Right renal pelvis (tissue), 4 donors: Measurements from ENCODE around the gene WDR38. TPM values are rescaled to one million over a fixed set of nuclear protein-coding genes. Genes with fewer than 3 reads are reported as not detected.

Experiments
- DNase-seq, 4 donors: peaks; one replicate each; pipeline ENCODE4 v3.0.0-alpha.2; 2013; ENCODE audit warnings: low read depth in 4 of 4, low spot score in 3 of 4, missing footprints in 1 of 4
- polyA plus RNA-seq, 4 donors: library from polyadenylated mRNA; unstranded; fragments of 120-200 nt; gene quantifications; one replicate each; pipeline ENCODE4 v1.2.1, GENCODE V29; 2013; ENCODE audit not compliant: insufficient read length in 4 of 4

Gene WDR38
- polyA plus RNA-seq, 4 donors = 0.27 to 0.48 (median 0.38) TPM

GRCh38 chr9:124878518-124878917, 25.3 kb downstream of the WDR38 start:
- DNase-seq = no peak

- DNase-seq = peak in 1 of 4 donors; percentile 53
Observed at GRCh38 chr9:124879226-124879625, 26.0 kb downstream of the WDR38 start.

GRCh38 chr9:124880501-124880900, 27.2 kb downstream of the WDR38 start:
- no peak for DNase-seq

GRCh38 chr9:124881138-124881743, 28.0 kb downstream of the WDR38 start:
- no peak for DNase-seq

- DNase-seq = no peak
Observed at GRCh38 chr9:124882231-124882630, 29.0 kb downstream of the WDR38 start.

- no peak for DNase-seq
Observed at GRCh38 chr9:124884376-124884775, 31.1 kb downstream of the WDR38 start.

DNA sequence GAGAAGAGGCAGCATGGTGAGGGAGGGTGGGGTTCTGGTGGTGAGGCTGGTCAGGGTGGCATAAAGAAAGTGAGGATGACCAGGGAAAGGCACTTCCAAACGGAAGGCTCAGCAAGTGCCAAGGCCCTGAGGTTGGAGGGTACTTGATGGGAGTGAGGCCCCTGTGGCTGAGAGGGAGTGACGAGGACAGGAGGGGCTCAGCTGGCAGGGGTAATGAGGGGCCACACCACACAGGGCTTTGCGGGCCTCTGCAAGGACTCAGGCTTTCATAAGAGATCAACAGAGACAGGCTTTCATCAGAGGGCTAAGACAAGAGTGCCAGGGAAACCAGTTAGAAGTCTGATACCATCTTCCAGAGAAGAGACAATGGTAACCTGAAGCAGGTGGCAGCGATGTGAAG, 32.3 kb downstream of the WDR38 start:
- no peak for DNase-seq

GRCh38 chr9:124886461-124886860, 33.2 kb downstream of the WDR38 start:
- no peak for DNase-seq

DNA sequence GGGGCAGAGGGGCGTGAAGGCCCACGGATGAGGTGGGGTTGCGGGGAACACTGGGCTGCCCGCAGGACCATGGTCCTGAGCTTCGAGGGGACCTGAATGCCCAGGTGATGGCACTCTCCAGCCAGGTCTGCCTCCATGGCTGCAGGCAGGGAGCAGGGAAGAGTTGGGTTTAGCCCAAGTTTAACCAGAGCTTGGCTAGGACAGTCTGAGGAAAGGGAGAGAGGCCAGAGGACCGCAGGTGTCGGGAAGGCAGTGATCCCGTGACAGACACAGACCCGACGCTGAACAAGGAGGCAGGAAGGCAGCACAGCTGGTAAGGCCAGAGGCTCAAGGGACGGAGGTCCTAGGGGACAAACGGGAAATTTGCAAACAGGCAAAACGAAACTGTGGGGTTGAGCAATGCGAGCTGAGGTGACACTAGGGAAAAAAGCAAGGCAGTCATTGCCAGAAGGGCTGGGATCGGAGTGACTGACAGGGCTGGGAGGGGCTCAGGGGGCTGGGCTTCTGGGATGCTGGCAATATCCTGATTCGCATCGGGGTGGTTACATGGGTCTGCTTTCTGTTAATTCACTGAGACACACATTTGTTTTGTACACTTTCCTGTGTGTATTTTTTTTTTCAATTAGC, 33.7 kb downstream of the WDR38 start:
- DNase-seq = no peak

- DNase-seq = no peak
Observed at GRCh38 chr9:124887832-124888231, 34.6 kb downstream of the WDR38 start.

DNA sequence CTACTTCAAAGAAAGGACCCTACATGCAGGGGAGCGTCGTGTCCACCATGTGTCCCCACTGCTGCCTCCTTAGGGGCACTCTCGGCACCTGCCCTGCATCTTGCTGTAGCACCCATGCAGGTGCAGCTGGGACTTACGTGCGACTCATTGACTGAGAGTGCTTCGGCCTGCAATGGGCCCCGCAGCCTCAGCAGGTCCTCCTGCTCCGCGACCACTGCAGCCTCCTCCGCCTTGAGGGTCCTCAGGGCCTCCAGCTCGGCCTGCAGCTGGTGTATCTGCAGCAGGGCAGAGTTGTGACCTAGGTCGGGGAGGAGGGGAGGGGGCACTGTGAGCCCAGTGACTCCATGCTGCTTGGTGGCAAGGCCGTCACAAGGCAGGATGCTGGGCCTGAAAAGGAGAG, 35.7 kb downstream of the WDR38 start:
- no peak for DNase-seq

GRCh38 chr9:124890179-124890578, 36.9 kb downstream of the WDR38 start:
- no peak for DNase-seq

DNA sequence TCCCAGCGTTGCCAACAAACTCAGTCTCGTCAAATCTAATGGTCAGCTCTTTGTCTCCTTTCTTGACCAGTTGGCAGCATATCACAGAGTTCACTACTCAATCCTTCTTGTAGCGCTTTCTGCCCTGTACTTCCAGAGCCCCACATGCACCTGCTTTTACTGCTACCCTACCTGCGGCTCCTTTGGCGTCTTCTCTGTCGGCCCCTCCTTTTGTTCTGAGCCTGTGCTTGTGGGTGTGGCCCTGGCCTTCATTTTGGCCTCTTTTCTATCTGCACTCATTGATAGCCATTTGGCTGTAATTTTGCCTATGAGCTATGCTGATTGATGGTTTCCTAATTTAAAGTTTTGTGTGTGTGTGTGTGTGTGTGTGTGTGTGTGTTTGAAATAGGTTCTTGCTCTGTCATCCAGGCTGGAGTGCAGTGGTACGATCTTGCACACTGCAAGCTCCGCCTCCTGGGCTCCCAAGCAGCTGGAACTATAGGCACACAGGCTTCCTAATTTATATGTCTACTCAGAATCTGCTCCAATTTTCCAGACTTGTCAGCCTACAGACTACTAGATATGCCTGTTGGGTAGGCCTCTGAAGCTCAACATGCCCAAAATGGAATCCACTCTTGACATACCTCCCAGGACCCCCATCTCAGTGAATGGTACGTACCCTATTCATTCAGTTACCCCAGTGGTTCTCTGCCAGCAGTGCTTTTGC, 40.9 kb downstream of the WDR38 start:
- DNase-seq = no peak

DNA sequence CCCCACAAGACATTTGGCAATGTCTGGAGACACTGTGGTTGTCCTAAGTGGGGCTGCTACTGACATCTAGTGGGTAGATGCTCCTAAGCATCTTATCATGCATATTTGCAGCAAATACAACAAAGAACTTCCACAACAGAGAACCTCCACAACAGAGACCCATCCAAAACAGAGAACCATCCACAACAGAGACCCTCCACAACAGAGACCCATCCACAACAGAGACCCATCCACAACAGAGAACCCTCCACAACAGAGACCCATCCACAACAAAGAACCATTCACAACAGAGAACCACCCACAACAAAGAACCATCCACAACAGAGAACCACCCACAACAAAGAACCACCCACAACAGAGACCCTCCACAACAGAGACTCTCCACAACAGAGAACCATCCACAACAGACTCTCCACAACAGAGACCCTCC, 41.5 kb downstream of the WDR38 start:
- no peak for DNase-seq

DNA sequence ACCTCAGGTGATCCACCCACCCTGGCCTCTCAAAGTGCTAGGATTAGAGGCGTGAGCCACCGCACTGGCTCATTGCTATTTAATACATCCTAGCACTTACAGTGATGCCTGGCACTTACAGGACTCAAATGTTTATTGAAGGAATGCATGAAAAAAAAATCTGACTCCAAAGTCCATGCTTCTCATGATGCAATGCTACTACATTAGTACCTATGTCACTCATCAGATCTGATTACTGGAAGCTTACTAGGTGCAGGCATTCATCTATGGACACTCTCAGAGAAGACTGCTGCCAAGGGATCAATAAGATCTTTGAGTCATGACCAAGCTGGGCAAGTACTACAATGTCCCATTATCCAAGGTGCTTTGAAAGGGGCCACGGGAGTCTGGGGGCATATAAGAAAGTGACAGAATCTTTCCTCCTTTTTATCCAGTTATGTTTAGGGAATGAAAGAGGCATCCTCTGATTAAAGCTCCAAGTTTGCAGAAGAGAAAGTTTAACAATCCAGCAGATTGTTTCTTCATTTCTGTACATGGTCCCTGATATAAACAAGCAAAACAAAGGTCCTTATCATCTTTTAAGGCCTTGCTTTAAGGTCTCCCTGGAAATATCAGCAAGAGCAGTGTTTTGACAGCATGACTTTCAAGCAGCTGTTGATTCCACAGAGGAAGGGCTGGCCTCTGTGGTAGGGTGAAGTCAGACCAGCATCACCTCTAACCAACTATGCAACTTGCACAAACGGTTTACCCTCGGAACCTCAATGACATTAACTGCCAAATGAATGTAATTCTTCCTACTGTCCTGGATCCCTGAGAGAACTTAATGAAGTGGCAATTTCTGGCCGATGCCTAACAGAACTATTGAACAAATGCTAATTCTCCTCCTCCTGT, 44.6 kb downstream of the WDR38 start:
- DNase-seq = no peak

DNA sequence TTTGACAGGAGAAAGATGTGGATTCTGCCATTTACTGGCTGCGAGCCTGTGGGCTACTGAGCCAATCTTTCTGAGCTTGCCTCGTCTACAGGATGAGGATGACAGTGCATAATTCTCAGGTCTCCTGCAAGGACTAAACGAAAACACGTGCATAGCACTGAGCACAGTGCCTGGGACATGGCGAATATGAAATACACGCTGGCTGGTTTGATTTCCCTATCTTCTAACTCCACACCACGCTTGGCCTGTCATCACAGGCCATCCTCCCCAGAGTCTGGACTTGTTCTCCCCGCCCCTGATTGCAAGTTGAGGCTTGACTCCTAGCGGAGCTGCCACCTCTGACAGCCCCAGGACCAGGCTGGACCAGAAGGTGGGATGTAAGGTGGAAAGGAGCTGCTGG, 46.6 kb downstream of the WDR38 start:
- DNase-seq = no peak

- DNase-seq = no peak
Observed at GRCh38 chr9:124906966-124907365, 53.7 kb downstream of the WDR38 start.
